Measurements from ENCODE around the gene SP4. TPM values are rescaled to one million over a fixed set of nuclear protein-coding genes. Genes with fewer than 3 reads are reported as not detected.

SP4 gene
- total RNA-seq, 2 donors from 2014 or later: 12.7 to 16.8 TPM

DNA sequence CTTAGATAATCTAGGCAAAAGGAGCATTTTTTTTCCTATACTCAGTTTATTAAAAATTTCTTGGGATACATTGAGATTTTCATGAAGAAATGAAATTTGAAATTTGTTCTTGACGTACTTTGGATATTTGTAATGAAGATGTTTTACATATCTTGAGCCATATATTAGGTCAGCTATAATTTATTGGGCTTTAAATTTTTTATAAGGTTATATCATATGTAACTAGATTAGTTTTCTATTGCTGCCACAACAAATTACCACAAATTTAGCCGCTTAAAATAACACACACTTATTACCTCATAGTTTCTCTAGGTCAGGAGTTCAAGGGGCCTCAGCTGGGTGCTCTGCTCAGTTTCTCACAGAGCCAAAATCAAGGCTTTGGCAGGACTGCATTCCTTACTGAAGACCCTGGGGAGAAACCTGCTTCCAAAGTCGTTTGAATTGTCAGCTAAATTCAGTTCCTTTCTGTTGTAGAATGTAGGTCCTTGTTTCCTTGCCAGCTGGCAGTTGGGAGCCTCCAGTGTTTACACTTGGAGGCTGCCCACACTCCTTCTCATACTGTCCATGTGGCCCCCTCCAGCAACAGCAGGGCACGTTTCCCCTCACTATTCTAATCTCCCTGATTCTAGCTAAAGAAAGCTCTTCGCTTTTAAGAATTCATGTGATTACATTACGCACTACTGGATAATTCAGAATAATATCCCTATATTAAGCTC lies 72.4 kb downstream of the SP4 start:
- peaks cover 43% of the 10 kb centered on the region for H3K36me3 Mint-ChIP-seq (ENCODE audit: low read depth)
- no peaks in the 10 kb centered on the region for H3K4me1 ChIP-seq (ENCODE audit: control insufficient read depth, insufficient read depth, low read length)
- TF ChIP-seq, protein P1, sequence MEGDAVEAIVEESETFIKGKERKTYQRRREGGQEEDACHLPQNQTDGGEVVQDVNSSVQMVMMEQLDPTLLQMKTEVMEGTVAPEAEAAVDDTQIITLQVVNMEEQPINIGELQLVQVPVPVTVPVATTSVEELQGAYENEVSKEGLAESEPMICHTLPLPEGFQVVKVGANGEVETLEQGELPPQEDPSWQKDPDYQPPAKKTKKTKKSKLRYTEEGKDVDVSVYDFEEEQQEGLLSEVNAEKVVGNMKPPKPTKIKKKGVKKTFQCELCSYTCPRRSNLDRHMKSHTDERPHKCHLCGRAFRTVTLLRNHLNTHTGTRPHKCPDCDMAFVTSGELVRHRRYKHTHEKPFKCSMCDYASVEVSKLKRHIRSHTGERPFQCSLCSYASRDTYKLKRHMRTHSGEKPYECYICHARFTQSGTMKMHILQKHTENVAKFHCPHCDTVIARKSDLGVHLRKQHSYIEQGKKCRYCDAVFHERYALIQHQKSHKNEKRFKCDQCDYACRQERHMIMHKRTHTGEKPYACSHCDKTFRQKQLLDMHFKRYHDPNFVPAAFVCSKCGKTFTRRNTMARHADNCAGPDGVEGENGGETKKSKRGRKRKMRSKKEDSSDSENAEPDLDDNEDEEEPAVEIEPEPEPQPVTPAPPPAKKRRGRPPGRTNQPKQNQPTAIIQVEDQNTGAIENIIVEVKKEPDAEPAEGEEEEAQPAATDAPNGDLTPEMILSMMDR (conservative IDR thresholded peaks at IDR 0.05): no peak
- no peak for DNase-seq
- peaks cover 5% of the 10 kb centered on the region for H3K4me1 Mint-ChIP-seq
- H3K27me3 Mint-ChIP-seq (ENCODE audit: insufficient read depth): no peaks in the 10 kb centered on the region
- H3K27ac ChIP-seq (ENCODE audit: low read depth, low read length): no peak overlapping the region
- no peaks in the 10 kb centered on the region for H3K36me3 ChIP-seq (ENCODE audit: control insufficient read depth, insufficient read depth, low read length)
- H3K4me3 Mint-ChIP-seq: no peak overlapping the region
- H3K27ac Mint-ChIP-seq: no peak overlapping the region
- peaks cover 17% of the 10 kb centered on the region for H3K9me3 Mint-ChIP-seq
- H3K9me3 ChIP-seq (ENCODE audit: control insufficient read depth, low read length): peaks cover 16% of the 10 kb centered on the region
- 87 to 100% methylated on average over 3 to 6 of the region's 6 CpGs for WGBS, 2 experiments (ENCODE audit: insufficient coverage in 1 of 2, insufficient read length in 1 of 2)
- no peak overlapping the region for H3K4me3 ChIP-seq (ENCODE audit: low read length)
- no peaks in the 10 kb centered on the region for H3K27me3 ChIP-seq (ENCODE audit: control insufficient read depth, insufficient read depth, low read length, poor library complexity, severe bottlenecking)
- no peak overlapping the region for H3K9ac ChIP-seq (ENCODE audit: extremely low read depth, low read length, poor library complexity, severe bottlenecking)

DNA sequence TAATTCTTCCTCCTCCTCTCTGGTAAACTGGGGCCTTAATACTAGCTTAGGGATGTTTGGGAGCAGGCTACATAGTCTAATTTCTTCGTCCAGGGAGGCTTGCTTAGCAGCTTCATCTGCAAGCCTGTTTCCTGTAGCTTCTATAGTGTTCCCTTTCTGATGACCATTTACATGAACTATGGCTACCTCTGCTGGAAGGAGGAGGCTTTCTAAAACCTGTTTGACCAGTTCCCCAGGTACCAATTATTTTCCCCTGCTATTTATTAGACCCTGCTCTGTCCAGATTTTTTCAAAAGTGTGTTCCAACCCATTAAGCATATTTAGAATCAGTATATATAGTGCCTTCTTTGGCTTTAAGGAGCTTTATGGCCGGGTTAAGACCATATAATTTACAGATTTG lies 76.1 kb downstream of the SP4 start:
- Mint-ChIP-seq H3K27ac (no peak overlapping the region), H3K36me3 (ENCODE audit: low read depth) (peaks cover 38% of the 10 kb centered on the region), H3K9me3 (peaks cover 18% of the 10 kb centered on the region)

DNA sequence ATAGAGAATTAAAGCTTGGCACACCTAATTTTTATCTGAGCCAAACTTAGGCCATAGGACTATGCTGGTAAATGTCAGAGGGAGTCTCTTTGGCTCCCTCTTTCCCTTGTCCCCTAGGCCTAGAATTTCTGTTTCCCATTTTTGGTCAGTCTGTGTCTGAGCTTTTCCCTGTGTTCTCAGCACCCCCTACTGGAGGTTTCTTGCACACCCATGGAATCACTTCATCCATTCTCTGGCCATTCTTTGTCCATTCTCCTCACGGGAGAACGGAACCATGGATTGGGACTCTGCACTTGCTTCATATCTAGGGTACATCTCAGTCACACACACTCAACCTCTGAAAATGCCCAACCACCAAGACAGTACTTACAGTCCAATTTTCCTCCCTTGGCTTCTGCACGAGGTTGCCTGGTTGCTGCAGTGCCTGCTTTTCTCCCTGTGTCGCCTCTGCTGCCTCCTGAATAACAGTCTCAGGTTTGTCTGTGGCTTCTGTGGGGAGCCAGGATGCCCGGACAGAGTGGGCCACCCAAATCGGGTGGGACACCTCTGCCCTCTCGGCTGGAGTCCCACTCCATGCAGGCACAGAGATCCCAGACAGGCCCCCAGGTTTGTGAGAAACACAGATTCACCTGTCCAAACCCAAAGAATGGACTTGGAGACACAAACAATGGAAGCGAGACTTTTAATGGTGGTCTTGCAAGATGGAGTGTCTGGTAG lies 79.9 kb downstream of the SP4 start:
- WGBS, 2 experiments (ENCODE audit: insufficient coverage in 1 of 2, insufficient read length in 1 of 2): 90 to 91% methylated on average over 4 to 8 of the region's 8 CpGs
- Mint-ChIP-seq H3K9me3 (peaks cover 18% of the 10 kb centered on the region), H3K4me3 (no peak overlapping the region), H3K4me1 (peaks cover 5% of the 10 kb centered on the region), H3K36me3 (ENCODE audit: low read depth) (peaks cover 23% of the 10 kb centered on the region), H3K27me3 (ENCODE audit: insufficient read depth) (no peaks in the 10 kb centered on the region), H3K27ac (peak overlapping the region; percentile 33)
- H3K36me3 ChIP-seq (ENCODE audit: control insufficient read depth, insufficient read depth, low read length): no peaks in the 10 kb centered on the region
- no peaks in the 10 kb centered on the region for H3K27me3 ChIP-seq (ENCODE audit: control insufficient read depth, insufficient read depth, low read length, poor library complexity, severe bottlenecking)
- no peaks in the 10 kb centered on the region for H3K4me1 ChIP-seq (ENCODE audit: control insufficient read depth, insufficient read depth, low read length)
- TF ChIP-seq, protein P1 (conservative IDR thresholded peaks at IDR 0.05): peak; percentile 84
- no peak overlapping the region for H3K4me3 ChIP-seq (ENCODE audit: low read length)
- H3K9ac ChIP-seq (ENCODE audit: extremely low read depth, low read length, poor library complexity, severe bottlenecking): no peak overlapping the region
- H3K9me3 ChIP-seq (ENCODE audit: control insufficient read depth, low read length): peaks cover 37% of the 10 kb centered on the region
- peak; percentile 85 for DNase-seq
- no peak overlapping the region for H3K27ac ChIP-seq (ENCODE audit: low read depth, low read length)

More for the DNA sequence above, 76.1 kb downstream of the SP4 start:
- Mint-ChIP-seq H3K27me3 (ENCODE audit: insufficient read depth) (no peaks in the 10 kb centered on the region), H3K4me3 (no peak overlapping the region), H3K4me1 (peaks cover 5% of the 10 kb centered on the region)
- Histone ChIP-seq H3K9me3 (ENCODE audit: control insufficient read depth, low read length) (peaks cover 30% of the 10 kb centered on the region), H3K9ac (ENCODE audit: extremely low read depth, low read length, poor library complexity, severe bottlenecking) (no peak overlapping the region), H3K4me3 (ENCODE audit: low read length) (no peak overlapping the region), H3K36me3 (ENCODE audit: control insufficient read depth, insufficient read depth, low read length) (no peaks in the 10 kb centered on the region), H3K27me3 (ENCODE audit: control insufficient read depth, insufficient read depth, low read length, poor library complexity, severe bottlenecking) (no peaks in the 10 kb centered on the region), H3K27ac (ENCODE audit: low read depth, low read length) (no peak overlapping the region), H3K4me1 (ENCODE audit: control insufficient read depth, insufficient read depth, low read length) (no peaks in the 10 kb centered on the region)
- WGBS, 2 experiments (ENCODE audit: insufficient coverage in 1 of 2, insufficient read length in 1 of 2): 84 to 100% methylated on average over 1 to 2 of the region's 2 CpGs
- DNase-seq: no peak
- TF ChIP-seq, protein P1 (conservative IDR thresholded peaks at IDR 0.05): no peak
